GM04503 (cell line): ENCODE results near the gene IRGM.

Experiments
- DNase-seq: peaks from one replicate; pipeline ENCODE4 v3.0.0-alpha.2; 2012; ENCODE audit warnings: low read depth

Gene IRGM

GRCh38 chr5:150895431-150896428, 49.4 kb downstream of the IRGM start:
- DNase-seq: no peak
